Measurements from ENCODE around the gene UBXN11. TPM values are rescaled to one million over a fixed set of nuclear protein-coding genes. Genes with fewer than 3 reads are reported as not detected.

Gene UBXN11
- total RNA-seq, 1 donor from 2014 or later = 14.2 TPM

DNA sequence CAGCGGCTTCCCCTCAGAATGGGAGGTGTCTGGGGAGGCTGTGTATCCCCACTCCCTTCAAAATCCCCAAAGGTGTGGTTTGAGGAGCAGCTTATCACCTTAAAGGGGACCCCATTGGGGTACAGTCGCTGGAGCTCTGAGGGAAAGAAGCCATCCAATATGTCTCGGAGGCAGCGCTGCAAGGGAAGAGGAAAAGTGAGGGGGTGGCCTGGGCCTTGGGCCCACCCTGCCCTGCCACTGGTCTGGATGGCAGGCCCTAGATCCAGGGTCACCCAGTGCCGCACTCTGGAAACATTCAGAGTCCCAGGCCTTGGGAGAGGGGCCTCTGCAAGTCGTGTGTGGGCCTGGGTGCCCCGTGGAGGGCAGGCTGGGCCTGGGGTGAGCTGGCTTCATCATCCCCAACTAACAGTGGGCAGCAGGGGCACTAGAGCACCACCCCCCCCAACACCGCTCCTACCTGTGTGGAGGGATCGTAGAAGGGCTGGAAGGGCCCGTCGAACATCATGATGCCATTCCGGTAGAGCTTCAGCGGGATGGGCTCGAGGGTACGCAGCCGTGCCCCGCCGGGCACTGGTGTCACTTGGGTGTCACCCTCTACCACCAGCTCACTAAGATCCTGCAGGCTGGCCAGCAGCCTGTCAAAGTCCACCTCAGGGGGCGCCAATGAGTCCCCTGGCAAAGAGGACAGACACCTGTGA lies 20.9 kb downstream of the UBXN11 start:
- Mint-ChIP-seq H3K36me3 (ENCODE audit: low read depth) (peaks cover 41% of the 10 kb centered on the region), H3K9me3 (no peaks in the 10 kb centered on the region), H3K4me3 (ENCODE audit: low read depth) (no peak overlapping the region), H3K27ac (peak overlapping the region; percentile 100), H3K27me3 (ENCODE audit: low read depth) (no peaks in the 10 kb centered on the region), H3K4me1 (ENCODE audit: low read depth) (peaks cover 89% of the 10 kb centered on the region)
- no peak for DNase-seq (ENCODE audit: low spot score)
- intact Hi-C loops (cut with micrococcal nuclease) = loop anchor here (10.0 kb wide), 1 partner anchor 259 kb away; no protein-coding TSS in a partner anchor

- Mint-ChIP-seq H3K36me3 (ENCODE audit: low read depth) (peaks cover 44% of the 10 kb centered on the region), H3K27me3 (ENCODE audit: low read depth) (no peaks in the 10 kb centered on the region), H3K4me1 (ENCODE audit: low read depth) (peaks cover 82% of the 10 kb centered on the region), H3K27ac (peak overlapping the region; percentile 100), H3K9me3 (no peaks in the 10 kb centered on the region), H3K4me3 (ENCODE audit: low read depth) (peak overlapping the region; percentile 77)
- peak; percentile 91 for DNase-seq (ENCODE audit: low spot score)
- intact Hi-C loops (cut with micrococcal nuclease) = loop anchor here (1.0 to 10.0 kb wide), 3 partner anchors 8 to 260 kb away; no protein-coding TSS in a partner anchor
These were observed 21.7 kb downstream of the UBXN11 start for GRCh38 chr1:26284597-26285347.

- peaks cover 44% of the 10 kb centered on the region for H3K36me3 Mint-ChIP-seq (ENCODE audit: low read depth)
- DNase-seq (ENCODE audit: low spot score) = no peak
- intact Hi-C loops (cut with micrococcal nuclease) = loop anchor here (1.0 to 10.0 kb wide), 3 partner anchors 8 to 261 kb away; no protein-coding TSS in a partner anchor
- H3K9me3 Mint-ChIP-seq = no peaks in the 10 kb centered on the region
- no peaks in the 10 kb centered on the region for H3K27me3 Mint-ChIP-seq (ENCODE audit: low read depth)
- peaks cover 79% of the 10 kb centered on the region for H3K4me1 Mint-ChIP-seq (ENCODE audit: low read depth)
- H3K4me3 Mint-ChIP-seq (ENCODE audit: low read depth) = peak overlapping the region; percentile 77
- peak overlapping the region; percentile 100 for H3K27ac Mint-ChIP-seq
These were observed 22.4 kb downstream of the UBXN11 start for GRCh38 chr1:26283871-26284596.

GRCh38 chr1:26283279-26283853 lies 23.1 kb downstream of the UBXN11 start:
- H3K36me3 Mint-ChIP-seq (ENCODE audit: low read depth) = peaks cover 49% of the 10 kb centered on the region
- no peaks in the 10 kb centered on the region for H3K9me3 Mint-ChIP-seq
- no peak for DNase-seq (ENCODE audit: low spot score)
- intact Hi-C loops (cut with micrococcal nuclease) = loop anchor here (10.0 kb wide), 1 partner anchor 261 kb away; no protein-coding TSS in a partner anchor
- no peaks in the 10 kb centered on the region for H3K27me3 Mint-ChIP-seq (ENCODE audit: low read depth)
- peaks cover 78% of the 10 kb centered on the region for H3K4me1 Mint-ChIP-seq (ENCODE audit: low read depth)
- peak overlapping the region; percentile 100 for H3K27ac Mint-ChIP-seq
- H3K4me3 Mint-ChIP-seq (ENCODE audit: low read depth) = peak overlapping the region; percentile 65

GRCh38 chr1:26282401-26282918 lies 24.0 kb downstream of the UBXN11 start:
- no peak for DNase-seq (ENCODE audit: low spot score)
- Mint-ChIP-seq H3K27ac (peak overlapping the region; percentile 100), H3K4me3 (ENCODE audit: low read depth) (peak overlapping the region; percentile 43), H3K9me3 (no peaks in the 10 kb centered on the region), H3K36me3 (ENCODE audit: low read depth) (peaks cover 56% of the 10 kb centered on the region), H3K4me1 (ENCODE audit: low read depth) (peaks cover 78% of the 10 kb centered on the region), H3K27me3 (ENCODE audit: low read depth) (no peaks in the 10 kb centered on the region)
- intact Hi-C loops (cut with micrococcal nuclease) = loop anchor here (10.0 kb wide), 1 partner anchor 262 kb away; no protein-coding TSS in a partner anchor

DNA sequence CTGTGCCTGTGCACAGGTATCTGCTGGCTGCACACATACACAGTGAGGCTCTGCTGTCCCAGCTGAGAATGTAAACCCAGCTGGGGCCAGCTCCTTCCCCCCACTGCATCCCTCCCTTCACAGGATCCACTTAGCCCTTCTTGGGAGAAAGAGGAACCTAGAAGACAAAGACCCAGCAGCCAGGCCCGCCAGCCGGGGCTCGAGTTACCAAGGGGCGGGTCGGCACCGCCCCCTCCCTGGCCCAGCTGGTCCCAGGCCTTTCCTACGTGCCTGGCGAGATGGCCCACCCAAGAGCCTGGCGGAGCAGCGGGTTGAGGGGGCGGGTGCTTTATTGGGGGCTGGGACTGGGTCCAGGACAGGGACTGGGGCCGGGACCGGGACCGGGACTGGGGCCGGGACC lies 24.5 kb downstream of the UBXN11 start:
- Mint-ChIP-seq H3K27ac (peak overlapping the region; percentile 70), H3K27me3 (ENCODE audit: low read depth) (no peaks in the 10 kb centered on the region), H3K4me1 (ENCODE audit: low read depth) (peaks cover 76% of the 10 kb centered on the region), H3K36me3 (ENCODE audit: low read depth) (peaks cover 58% of the 10 kb centered on the region), H3K4me3 (ENCODE audit: low read depth) (peak overlapping the region; percentile 93), H3K9me3 (no peaks in the 10 kb centered on the region)
- DNase-seq (ENCODE audit: low spot score) = no peak
- intact Hi-C loops (cut with micrococcal nuclease) = loop anchor here (10.0 kb wide), 1 partner anchor 263 kb away; no protein-coding TSS in a partner anchor

GRCh38 chr1:26281091-26281958 lies 25.1 kb downstream of the UBXN11 start:
- intact Hi-C loops (cut with micrococcal nuclease) = loop anchor here (10.0 kb wide), 1 partner anchor 263 kb away; no protein-coding TSS in a partner anchor
- Mint-ChIP-seq H3K36me3 (ENCODE audit: low read depth) (peaks cover 65% of the 10 kb centered on the region), H3K4me1 (ENCODE audit: low read depth) (peaks cover 76% of the 10 kb centered on the region), H3K27me3 (ENCODE audit: low read depth) (no peaks in the 10 kb centered on the region), H3K4me3 (ENCODE audit: low read depth) (peak overlapping the region; percentile 93), H3K9me3 (no peaks in the 10 kb centered on the region), H3K27ac (peak overlapping the region; percentile 70)
- DNase-seq (ENCODE audit: low spot score) = no peak

- peaks cover 79% of the 10 kb centered on the region for H3K4me1 Mint-ChIP-seq (ENCODE audit: low read depth)
- H3K27me3 Mint-ChIP-seq (ENCODE audit: low read depth) = no peaks in the 10 kb centered on the region
- no peaks in the 10 kb centered on the region for H3K9me3 Mint-ChIP-seq
- DNase-seq (ENCODE audit: low spot score) = no peak
- peaks cover 69% of the 10 kb centered on the region for H3K36me3 Mint-ChIP-seq (ENCODE audit: low read depth)
- peak overlapping the region; percentile 93 for H3K4me3 Mint-ChIP-seq (ENCODE audit: low read depth)
- intact Hi-C loops (cut with micrococcal nuclease) = loop anchor here (10.0 kb wide), 1 partner anchor 264 kb away; no protein-coding TSS in a partner anchor
- H3K27ac Mint-ChIP-seq = peak overlapping the region; percentile 83
These were observed 25.9 kb downstream of the UBXN11 start for GRCh38 chr1:26280333-26281042.

GRCh38 chr1:26279456-26280332 lies 26.7 kb downstream of the UBXN11 start, which contains the start of gene SH3BGRL3:
Gene SH3BGRL3, plus strand, starts transcription at chr1:26280086. Its CDS starts 70 bp downstream, at chr1:26280156.
- Mint-ChIP-seq H3K27ac (peak within 1 kb of the TSS; percentile 97), H3K27me3 (ENCODE audit: low read depth) (no peaks in the 10 kb centered on the region), H3K9me3 (no peaks in the 10 kb centered on the region), H3K4me1 (ENCODE audit: low read depth) (peaks cover 76% of the 10 kb centered on the region), H3K4me3 (ENCODE audit: low read depth) (peak within 1 kb of the TSS; percentile 93), H3K36me3 (ENCODE audit: low read depth) (peaks cover 71% of the 10 kb centered on the region)
- intact Hi-C loops (cut with micrococcal nuclease) = loop anchor here (5.0 to 10.0 kb wide), 4 partner anchors 83 to 265 kb away; partner anchors contain the start of gene HMGN2
- peak; percentile 84 for DNase-seq (ENCODE audit: low spot score)
